Mucosa of stomach (tissue), 1 donor: ENCODE measurements around the gene SLC39A11.
"Not testable (repeated sequence)": the region's sequence is repeated elsewhere in the genome, so short reads cannot be mapped to it uniquely, and the experiment has no call there.

Source experiments
- H3K27me3 ChIP-seq: one replicate; pipeline ENCODE4 v1.7.0; 2013; ENCODE audit warnings: mild to moderate bottlenecking, low read length; ENCODE audit not compliant: control insufficient read depth, insufficient read depth
- H3K36me3 ChIP-seq: one replicate; pipeline ENCODE4 v1.7.0; 2013; ENCODE audit warnings: low read length; ENCODE audit not compliant: control insufficient read depth, insufficient read depth
- H3K4me1 ChIP-seq: one replicate; pipeline ENCODE4 v1.7.0; 2013; ENCODE audit warnings: mild to moderate bottlenecking, low read length; ENCODE audit not compliant: control insufficient read depth, insufficient read depth
- H3K4me3 ChIP-seq: one replicate; pipeline ENCODE4 v1.7.0; 2013; ENCODE audit warnings: low read length
- H3K9ac ChIP-seq: one replicate; pipeline ENCODE4 v1.7.0; 2013; ENCODE audit warnings: mild to moderate bottlenecking, low read length, moderate library complexity
- H3K9me3 ChIP-seq: one replicate; pipeline ENCODE4 v1.7.0; 2013; ENCODE audit warnings: mild to moderate bottlenecking, low read length, moderate library complexity; ENCODE audit not compliant: control insufficient read depth
- donor health status: Pancreatic carcinoma.

Gene SLC39A11

GRCh38 chr17:72943826-72944689 lies 148.4 kb downstream of the SLC39A11 start:
- Histone ChIP-seq H3K9ac (no peak overlapping the region), H3K36me3 (no peaks in the 10 kb centered on the region), H3K27me3 (no peaks in the 10 kb centered on the region), H3K4me3 (no peak overlapping the region), H3K4me1 (no peaks in the 10 kb centered on the region), H3K9me3 (no peaks in the 10 kb centered on the region)

GRCh38 chr17:72942579-72942978 lies 149.9 kb downstream of the SLC39A11 start:
- no peaks in the 10 kb centered on the region for H3K9me3 ChIP-seq
- no peak overlapping the region for H3K9ac ChIP-seq
- no peaks in the 10 kb centered on the region for H3K36me3 ChIP-seq
- no peak overlapping the region for H3K4me3 ChIP-seq
- no peaks in the 10 kb centered on the region for H3K4me1 ChIP-seq
- no peaks in the 10 kb centered on the region for H3K27me3 ChIP-seq

- H3K9ac ChIP-seq, result no peak overlapping the region
- no peaks in the 10 kb centered on the region for H3K9me3 ChIP-seq
- no peaks in the 10 kb centered on the region for H3K27me3 ChIP-seq
- H3K4me1 ChIP-seq, result no peaks in the 10 kb centered on the region
- no peak overlapping the region for H3K4me3 ChIP-seq
- no peaks in the 10 kb centered on the region for H3K36me3 ChIP-seq
These were observed 152.0 kb downstream of the SLC39A11 start for GRCh38 chr17:72940496-72940895.

- Histone ChIP-seq H3K4me1 (no peaks in the 10 kb centered on the region), H3K9me3 (no peaks in the 10 kb centered on the region), H3K36me3 (no peaks in the 10 kb centered on the region), H3K4me3 (no peak overlapping the region), H3K27me3 (no peaks in the 10 kb centered on the region), H3K9ac (no peak overlapping the region)
These were observed 154.0 kb downstream of the SLC39A11 start for GRCh38 chr17:72938482-72938881.

- Histone ChIP-seq H3K4me3 (no peak overlapping the region), H3K36me3 (no peaks in the 10 kb centered on the region), H3K9me3 (no peaks in the 10 kb centered on the region), H3K9ac (no peak overlapping the region), H3K4me1 (no peaks in the 10 kb centered on the region), H3K27me3 (no peaks in the 10 kb centered on the region)
These were observed 154.8 kb downstream of the SLC39A11 start for GRCh38 chr17:72937707-72938106.

GRCh38 chr17:72937254-72937653 lies 155.2 kb downstream of the SLC39A11 start:
- not testable (repeated sequence) for H3K4me1 ChIP-seq, H3K27me3 ChIP-seq, H3K4me3 ChIP-seq, H3K9me3 ChIP-seq, H3K36me3 ChIP-seq, H3K9ac ChIP-seq

- H3K9me3 ChIP-seq, result no peaks in the 10 kb centered on the region
- H3K27me3 ChIP-seq, result no peaks in the 10 kb centered on the region
- H3K9ac ChIP-seq, result no peak overlapping the region
- H3K4me1 ChIP-seq, result peaks cover 6% of the 10 kb centered on the region
- H3K4me3 ChIP-seq, result no peak overlapping the region
- no peaks in the 10 kb centered on the region for H3K36me3 ChIP-seq
These were observed 156.5 kb downstream of the SLC39A11 start for GRCh38 chr17:72935984-72936383.

GRCh38 chr17:72934927-72935326 lies 157.6 kb downstream of the SLC39A11 start:
- Histone ChIP-seq H3K9ac (no peak overlapping the region), H3K4me1 (peaks cover 6% of the 10 kb centered on the region), H3K4me3 (no peak overlapping the region), H3K9me3 (no peaks in the 10 kb centered on the region), H3K36me3 (no peaks in the 10 kb centered on the region), H3K27me3 (no peaks in the 10 kb centered on the region)

GRCh38 chr17:72931635-72932034 lies 160.9 kb downstream of the SLC39A11 start:
- no peaks in the 10 kb centered on the region for H3K27me3 ChIP-seq

GRCh38 chr17:72931163-72931562 lies 161.3 kb downstream of the SLC39A11 start:
- Histone ChIP-seq H3K27me3 (no peaks in the 10 kb centered on the region), H3K36me3 (no peaks in the 10 kb centered on the region), H3K9me3 (no peaks in the 10 kb centered on the region), H3K4me3 (no peak overlapping the region), H3K9ac (no peak overlapping the region), H3K4me1 (peaks cover 19% of the 10 kb centered on the region)

More at GRCh38 chr17:72931635-72932034, 160.9 kb downstream of the SLC39A11 start:
- Histone ChIP-seq H3K4me1 (peaks cover 19% of the 10 kb centered on the region), H3K4me3 (no peak overlapping the region), H3K36me3 (no peaks in the 10 kb centered on the region), H3K9me3 (no peaks in the 10 kb centered on the region), H3K9ac (no peak overlapping the region)

GRCh38 chr17:72930031-72930430 lies 162.5 kb downstream of the SLC39A11 start:
- H3K27me3 ChIP-seq, result no peaks in the 10 kb centered on the region

GRCh38 chr17:72928454-72929136 lies 163.9 kb downstream of the SLC39A11 start:
- Histone ChIP-seq H3K36me3 (no peaks in the 10 kb centered on the region), H3K4me3 (no peak overlapping the region), H3K9me3 (no peaks in the 10 kb centered on the region), H3K4me1 (peaks cover 27% of the 10 kb centered on the region), H3K9ac (no peak overlapping the region), H3K27me3 (no peaks in the 10 kb centered on the region)

More at GRCh38 chr17:72930031-72930430, 162.5 kb downstream of the SLC39A11 start:
- H3K36me3 ChIP-seq, result no peaks in the 10 kb centered on the region
- H3K4me3 ChIP-seq, result no peak overlapping the region
- H3K9me3 ChIP-seq, result no peaks in the 10 kb centered on the region
- no peak overlapping the region for H3K9ac ChIP-seq
- H3K4me1 ChIP-seq, result peaks cover 19% of the 10 kb centered on the region
